NCI-H146 (cell line): ENCODE measurements around the gene UBAC2.
"Not testable (repeated sequence)": the region's sequence is repeated elsewhere in the genome, so short reads cannot be mapped to it uniquely, and the experiment has no call there.

ENCODE experiments used
- DNase-seq: peaks from one replicate; lab custom pipeline; 2025; lab: John Stamatoyannopoulos, UW

UBAC2 gene

DNA sequence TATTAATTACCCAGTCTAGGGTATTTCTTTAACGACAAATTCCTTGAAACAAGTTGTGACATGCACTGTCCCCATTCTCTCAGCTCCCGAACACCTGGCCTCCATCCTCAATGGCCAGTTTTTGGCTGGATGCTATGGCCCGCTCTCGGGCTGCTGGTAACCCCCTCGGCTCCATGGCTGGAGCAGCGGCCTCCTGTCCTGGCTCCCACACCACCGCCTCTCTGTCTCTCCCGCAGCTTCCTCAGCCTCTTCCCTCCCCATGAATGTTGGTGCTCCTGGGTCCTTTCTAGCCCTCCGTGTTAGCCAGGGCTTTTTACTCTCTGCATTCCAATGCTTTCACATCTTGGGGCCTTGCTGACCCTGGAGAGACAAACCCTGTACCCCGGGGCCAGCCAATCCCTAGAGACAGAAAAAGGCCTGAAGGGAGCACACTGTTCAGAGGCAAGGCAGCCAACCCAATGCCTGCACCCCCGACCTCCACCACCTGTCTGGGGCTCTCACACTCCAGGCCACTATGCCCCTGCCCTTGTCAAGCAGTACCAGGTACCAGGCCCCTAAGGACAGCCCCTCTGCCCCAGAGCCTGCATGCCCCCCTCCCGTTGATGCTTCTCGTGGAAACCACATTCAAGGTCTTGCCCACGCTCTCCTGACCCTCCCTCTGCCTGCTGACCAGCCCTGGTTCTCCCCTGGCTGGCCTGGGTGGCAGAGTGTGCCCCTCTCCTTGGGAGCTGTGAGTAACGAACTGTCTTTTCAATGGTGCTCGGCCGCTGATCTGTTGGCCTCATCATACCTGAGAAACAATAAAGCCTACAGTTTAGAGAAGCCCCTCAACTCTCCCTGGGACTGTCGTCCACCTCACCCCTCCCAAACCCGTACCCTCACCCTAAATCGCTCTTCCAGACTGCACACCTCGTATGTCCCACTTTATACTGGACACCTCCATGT lies 193.4 kb downstream of the UBAC2 start:
- no peak for DNase-seq

DNA sequence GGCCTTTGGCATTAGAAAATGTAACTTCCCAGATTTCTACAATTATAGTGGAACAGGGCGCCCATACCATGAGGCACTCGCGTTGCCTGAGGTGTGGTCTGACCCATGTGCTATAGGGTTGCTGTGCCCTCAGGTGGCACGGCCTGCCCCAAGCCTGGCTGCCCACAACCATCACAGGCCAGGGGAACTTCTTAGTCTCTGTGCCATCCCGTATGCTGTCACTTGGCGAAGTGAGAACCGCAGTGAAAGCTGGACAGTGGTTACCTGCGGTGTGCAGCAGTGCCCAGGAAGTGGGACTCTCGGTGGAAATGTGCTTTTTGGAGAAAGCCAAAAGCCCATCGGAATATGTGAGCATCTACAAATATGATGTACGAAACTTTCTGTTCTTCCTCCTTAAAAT lies 194.8 kb downstream of the UBAC2 start:
- DNase-seq = no peak

DNA sequence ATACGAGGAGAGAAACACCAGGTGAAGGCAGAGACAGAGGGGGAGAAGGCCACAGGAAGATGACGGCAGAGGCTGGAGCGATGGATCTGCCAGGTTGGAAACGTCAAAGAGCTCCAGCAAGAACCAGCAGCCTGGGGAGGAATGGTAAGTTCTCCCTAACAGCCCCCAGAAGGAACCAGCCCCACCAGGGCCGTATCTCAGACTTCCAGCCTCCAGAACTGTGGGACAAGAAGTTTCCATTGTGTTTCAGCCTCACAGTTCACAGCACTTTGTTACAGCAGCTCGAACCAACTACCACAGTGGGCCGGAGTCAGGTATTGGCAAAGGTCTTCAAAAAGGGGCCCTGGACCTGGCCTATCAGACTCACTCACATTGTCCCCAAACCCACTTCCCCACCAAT lies 195.8 kb downstream of the UBAC2 start:
- no peak for DNase-seq

DNA sequence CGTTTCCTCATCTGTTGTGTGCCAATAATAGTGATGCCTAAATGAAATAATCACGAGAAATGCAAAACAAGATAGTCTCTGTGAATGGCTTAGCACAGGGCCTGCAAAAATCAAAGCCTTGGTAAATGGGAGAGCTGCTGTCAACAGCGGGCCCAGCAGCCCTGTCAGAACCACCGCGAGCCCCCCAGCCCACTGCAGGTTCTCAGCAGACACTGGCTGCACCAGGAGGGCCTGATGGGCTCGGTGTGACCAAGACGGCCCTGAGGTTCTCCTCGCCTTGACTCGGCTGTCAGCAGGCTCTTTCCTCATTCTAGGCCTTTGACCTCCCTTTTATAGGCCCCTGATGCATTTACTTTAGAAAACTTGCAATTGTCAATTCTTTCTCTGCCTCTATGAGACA lies 197.4 kb downstream of the UBAC2 start:
- DNase-seq = no peak

DNA sequence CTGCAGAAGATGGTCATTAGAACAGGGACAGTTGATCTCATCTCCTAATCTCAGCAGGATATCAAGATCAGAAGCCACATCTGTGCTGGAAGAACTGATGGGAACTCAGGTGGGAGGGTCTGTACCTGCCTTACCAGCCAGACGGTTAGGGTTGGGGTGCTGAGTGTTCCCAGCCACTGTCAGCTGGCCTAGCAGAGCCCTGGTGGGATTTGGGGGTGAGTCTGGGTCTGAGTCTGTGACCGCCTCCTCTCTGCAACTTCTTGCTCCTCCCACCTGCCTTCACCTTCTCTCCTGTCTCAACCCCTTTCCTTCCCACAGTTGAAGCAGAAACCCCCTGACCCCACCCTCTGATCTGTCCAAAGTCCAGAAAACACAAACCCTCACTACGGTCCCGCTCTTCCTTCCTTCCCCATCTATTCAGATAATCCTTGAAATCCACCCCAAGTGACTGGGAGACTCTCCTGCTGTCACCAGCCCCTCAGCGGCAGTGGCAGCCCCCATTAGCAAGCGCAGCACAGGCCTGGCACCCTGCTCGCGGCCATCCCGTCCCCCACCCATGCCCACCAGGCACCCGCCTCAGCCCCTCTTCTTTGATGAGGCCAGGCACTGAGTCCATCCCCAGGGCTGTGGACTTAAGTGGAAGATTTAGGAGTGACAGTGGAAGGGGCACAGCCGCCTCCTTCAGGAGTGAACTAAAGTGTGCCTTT lies 198.4 kb downstream of the UBAC2 start:
- DNase-seq = no peak

DNA sequence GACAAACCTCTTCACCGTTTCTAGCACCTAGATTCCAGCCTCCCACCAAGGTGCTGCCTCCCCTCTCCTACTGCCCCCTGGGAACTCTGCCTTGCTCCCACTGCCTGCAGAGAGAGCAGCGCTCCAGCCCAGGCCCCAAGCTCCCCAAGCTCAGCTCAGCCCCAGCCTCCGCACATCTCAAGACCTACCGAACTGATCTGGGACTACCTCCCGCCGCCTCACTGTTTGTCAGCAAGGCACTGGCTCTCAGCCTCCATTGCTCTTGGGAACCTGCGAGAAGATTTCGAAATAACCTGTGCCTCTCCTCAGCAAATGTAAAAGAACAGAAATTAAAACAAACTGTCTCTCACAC lies 198.9 kb downstream of the UBAC2 start:
- DNase-seq = no peak

DNA sequence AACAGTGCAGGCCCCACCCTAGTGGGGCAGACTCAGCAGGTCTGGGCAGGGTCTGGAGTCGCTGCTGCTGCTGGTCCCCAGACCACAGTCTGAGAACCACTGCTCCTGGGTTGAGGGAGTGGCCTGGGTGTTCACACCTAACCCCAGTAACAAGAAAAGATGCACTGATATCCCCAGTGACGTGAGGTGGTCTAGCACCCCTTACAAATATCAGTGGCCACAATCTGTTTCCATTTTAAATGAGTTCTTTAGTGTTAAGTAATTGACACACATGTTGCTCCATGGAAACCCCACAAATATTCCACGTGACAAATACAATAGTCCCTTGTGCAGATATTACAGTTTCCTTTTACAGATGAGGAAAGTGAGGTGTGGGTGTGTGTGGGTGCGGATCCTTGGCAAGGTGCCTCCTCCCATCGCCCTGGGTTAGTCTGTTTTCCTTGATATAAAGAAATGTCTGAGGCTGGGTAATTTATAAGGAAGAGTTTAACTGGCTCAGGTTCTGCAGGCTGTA lies 202.9 kb downstream of the UBAC2 start:
- no peak for DNase-seq

DNA sequence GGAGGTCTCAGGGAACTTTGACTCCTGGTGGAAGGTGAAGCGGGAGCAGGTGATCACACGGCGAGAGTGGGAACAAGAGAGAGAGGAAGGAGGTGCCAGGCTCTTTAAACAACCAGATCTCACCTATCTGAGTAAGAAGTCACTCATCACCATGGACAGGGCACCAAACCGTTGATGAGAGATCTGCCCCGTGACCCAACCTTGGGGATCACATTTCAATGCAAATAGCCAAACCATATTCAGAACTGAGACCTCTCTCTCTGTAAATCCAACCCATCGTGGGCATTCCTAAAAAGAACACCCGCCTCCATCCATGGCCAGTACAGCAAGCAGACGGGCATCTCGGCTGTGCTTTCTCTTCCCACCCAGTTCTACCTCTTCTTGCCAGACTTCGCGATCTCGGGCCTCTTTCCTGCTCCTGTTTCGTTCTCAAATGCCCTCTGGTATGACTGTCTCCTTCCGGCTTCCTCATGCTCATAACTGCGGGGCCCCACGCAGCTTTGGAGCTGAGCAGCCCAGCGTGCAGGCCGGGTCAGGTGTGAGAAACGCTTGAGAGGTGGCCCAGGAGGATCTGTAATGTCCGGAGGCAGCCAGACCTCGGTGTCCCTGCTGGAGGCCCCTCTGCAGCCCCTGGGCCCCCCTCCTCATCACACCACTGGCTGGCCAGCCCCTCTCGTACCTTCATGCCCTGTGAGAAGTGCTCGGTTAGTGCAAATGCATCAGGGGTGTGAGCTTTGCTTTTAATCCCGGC lies 203.5 kb downstream of the UBAC2 start:
- DNase-seq = peak; percentile 27

DNA sequence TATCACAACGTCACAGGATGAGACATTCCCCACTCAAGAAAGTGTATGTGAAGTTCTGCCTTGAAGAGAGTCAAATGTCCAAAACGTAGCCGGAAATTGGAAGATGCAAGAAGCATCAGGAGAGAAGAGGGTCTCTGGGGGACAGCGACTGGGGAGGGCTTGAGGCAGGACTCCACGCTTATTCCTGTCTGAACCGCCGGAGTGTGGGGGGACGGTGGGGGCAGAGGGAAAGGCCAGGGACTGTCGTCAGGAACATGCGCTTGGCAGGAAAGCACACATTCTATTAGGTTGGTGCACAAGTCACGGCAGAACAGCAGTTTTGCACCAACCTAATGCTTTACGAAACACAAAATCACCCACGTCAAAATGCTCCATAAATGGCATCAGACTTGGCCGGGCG lies 205.3 kb downstream of the UBAC2 start:
- DNase-seq = no peak

DNA sequence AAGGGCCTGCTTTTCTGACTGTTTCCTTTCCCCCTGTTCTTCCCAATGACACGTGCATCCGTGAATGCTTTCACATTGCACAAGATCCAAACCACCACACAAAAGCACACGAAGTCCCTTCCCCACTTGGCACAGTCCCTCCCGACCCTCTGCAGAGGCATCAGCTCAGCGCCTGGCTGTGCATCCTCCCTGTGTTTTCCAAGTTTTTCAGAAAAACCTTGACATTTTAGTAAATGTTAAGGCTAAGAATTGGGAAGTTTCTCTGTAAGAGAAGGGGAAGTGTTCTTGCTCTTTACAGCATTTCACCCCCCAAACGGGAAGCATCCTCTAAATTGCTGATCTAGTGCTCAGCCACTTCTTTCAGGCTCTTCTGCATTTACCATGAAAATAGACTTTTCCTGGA lies 206.1 kb downstream of the UBAC2 start:
- no peak for DNase-seq

DNA sequence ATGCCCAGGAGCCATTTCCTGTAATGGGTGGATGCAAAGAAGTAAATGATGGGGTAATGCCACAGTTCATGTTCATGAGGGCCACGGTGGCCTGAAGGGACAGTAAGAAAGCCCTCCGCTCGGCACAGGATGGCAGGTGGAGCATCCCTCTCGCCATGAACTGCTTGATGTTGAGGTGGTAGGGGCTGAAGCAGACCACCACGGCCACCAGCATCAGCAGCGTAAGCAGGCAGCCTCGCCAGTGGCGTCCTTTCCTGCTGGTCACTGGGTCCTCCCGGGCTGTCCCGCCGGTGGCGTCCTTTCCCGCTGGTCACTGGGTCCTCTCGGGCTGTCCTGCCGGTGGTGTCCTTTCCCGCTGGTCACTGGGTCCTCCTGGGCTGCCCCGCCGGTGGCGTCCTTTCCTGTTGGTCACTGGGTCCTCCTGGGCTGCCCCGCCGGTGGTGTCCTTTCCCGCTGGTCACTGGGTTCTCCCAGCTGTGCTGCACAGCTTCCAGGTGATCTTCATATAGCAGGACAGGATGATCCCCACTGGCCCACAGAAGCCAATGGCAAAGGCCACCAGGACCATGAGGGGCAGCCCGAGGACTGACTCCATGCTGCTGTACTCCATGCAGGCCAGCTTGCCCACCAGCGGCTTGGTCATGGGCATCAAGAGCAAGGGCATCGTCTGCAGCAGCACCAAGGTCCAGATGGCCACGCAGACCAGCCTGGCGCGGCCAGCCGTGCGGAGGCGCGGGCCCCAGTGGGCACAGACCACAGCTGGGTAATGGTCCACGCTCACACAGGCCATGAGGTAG lies 207.4 kb downstream of the UBAC2 start:
- DNase-seq = no peak

DNA sequence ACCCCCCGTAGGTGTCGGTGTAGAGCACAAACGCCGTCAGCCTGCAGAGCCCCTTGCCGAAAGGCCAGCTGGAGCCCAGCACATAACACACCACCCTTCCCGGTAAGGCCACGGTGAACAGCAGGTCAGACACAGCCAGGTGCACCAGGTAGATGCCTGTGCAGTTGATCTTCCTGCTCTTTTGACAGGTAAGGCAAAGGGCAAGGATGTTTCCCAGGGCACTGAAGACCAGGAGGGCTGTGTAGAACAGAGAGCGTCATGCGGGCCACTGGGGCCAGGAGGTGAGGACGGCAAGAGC lies 208.0 kb downstream of the UBAC2 start:
- no peak for DNase-seq

DNA sequence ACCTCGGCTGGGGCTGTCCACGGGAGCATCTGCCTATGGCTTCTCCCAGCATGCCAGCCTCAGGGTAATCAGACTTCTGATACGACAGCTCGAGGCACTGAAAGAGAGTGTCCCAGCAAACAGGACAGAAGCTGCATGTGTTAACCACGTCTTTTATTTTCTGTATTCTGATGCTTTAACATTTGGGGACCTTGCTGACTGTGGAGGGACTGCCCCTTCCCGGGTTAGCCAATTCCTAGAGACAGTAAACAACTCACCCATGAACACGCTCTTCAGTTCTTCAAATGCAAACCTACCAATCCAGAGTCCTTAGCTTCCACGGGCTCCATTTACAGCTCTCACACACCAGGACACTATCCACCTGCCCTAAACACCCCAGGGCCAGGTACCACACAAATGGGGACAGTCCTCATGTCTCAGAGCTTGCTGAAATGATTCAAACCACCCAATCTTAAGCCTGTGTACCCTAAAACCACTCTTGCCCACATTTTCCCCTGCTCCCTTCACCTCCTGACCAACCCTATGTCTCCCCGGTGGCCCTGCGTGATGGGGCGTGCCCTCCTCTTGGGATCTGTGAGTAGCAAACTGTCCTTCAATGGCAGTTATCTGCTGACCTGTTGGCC lies 208.9 kb downstream of the UBAC2 start:
- DNase-seq = not testable (repeated sequence)

DNA sequence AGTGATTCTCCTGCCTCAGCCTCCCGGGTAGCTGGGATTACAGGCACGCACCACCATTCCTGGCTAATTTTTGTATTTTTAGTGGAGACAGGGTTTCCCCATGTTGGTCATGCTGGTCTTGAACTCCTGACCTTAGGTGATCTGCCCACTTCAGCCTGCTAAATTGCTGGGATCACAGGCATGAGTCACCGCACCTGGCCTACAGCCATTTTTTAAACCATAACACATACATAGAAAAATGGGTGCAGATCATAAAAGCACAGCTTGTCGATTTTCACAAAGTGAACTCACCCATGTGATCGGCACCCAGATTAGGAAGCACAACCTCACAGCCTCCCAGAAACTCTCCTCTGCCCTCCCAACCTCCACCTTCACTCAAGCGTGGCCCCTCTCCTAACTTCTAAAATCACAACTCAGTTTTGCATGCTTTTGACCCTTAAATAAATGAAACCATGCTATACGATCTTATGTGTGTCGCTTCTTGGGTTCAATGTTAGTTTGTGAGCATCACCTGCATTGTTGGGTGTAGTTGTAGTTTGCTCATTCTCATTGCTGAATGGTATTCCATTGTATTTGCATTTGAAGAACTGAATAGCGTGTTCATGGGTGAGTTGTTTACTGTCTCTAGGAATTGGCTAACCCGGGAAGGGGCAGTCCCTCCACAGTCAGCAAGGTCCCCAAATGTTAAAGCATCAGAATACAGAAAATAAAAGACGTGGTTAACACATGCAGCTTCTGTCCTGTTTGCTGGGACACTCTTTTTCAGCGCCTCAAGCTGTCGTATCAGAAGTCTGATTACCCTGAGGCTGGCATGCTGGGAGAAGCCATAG lies 210.2 kb downstream of the UBAC2 start:
- not testable (repeated sequence) for DNase-seq

DNA sequence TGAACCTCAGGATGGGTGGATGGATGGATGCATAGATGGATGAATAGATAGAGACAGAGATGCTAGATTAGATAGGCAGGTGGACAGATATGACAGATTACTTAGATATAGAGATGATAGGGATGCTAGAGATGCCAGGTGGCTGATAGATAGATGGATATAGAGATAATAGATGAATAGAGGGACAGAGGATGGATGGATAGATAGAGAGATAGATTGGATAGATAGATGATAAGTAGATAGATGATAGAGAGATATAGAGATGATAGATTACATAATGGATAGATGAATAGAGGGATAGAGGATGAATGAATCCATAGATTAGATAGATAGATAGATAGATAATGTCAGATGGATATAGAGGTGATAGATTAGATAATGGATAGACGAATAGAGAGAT lies 212.2 kb downstream of the UBAC2 start:
- DNase-seq = no peak

DNA sequence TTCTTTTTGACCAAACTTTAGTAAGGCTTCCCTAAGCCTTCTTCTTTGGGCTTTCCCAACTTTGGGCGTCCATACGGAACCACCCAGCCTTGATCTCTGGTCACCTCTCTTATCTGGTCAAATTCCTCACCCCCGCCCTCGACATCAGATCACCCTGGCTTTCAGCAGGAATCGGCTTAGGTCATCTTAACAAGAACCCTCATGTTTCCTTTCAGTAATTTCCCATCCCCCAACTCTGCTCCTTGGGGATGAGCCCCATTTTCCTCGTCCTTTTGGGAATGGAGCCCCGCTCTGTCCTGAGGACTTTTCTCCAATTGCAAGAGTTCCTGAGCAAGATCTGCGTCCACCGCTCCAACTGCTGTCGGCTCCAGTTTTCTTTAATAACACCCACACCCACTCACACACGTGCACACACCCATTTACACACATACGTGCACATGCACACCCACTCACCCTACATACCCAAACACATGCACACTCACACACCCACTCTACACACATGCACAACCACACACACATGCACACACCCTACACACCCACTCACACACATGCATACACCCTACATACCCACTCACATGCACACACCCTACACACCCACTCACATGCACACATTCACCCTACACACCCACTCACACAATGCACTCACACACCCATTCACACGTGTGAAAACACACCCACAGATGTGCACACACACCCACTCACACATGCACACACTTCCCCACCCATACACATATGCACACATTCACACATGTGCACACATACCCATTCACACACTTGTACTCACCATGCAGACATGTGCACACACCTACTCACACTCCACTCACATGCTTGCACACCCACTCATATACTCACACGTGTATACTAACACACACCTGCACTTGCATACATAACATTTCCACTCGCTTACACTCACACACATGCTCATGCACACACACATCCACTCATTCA lies 213.7 kb downstream of the UBAC2 start:
- no peak for DNase-seq

DNA sequence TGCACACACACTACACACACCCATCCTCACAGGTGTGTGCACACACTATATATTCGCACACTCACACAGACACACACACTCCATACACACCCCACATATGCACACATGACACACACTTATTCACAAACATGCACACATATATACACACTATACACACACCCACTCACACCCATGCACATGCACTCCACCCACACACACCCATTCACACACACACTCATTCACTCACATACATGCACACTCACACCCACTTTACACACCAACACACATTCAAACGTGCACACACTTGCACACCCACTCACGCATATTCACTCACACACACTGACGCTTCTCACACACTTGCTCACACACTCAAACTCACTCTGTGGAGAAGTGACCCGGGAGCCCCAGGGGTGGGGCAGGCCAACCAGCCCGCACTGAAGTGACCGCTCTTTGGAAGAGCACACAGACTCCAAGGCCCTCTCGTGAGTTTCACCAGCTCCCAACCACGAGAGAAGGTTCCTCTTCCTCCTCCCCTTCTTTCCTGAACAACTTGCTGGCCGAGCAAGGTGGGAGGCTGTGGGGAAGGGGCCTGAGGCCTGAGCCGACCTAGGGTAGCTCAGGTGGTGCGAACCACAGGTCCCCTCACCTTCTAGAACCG lies 214.5 kb downstream of the UBAC2 start:
- DNase-seq = no peak

DNA sequence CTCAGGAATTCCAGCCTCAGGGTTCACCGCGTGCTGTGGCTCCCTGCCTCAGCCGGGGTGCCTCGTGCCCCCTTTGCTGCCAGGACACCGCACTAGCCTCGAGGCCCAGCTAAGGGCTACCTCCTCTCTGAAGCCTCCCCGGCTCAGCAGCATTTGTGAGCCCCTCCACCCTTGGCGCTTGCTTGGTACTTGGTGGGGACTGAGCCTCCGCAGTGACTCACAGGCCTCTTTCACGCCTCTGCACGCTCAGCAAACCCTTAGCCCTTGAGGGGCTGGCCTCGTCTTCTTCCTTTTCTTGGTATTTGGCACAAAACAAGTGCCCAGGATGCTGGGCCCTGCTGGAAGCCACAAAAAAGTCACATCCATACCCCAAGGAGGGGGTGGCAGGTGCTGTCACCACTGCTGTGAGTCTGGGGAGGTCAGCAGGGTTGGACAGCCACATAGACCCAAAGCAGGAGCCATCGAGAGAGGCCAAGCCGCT lies 215.2 kb downstream of the UBAC2 start:
- no peak for DNase-seq
